Neutrophil (primary cell): ENCODE measurements around the gene SSH2.
"Not testable (repeated sequence)": the region's sequence is repeated elsewhere in the genome, so short reads cannot be mapped to it uniquely, and the experiment has no call there.

Source experiments
- H3K27ac ChIP-seq: fragments of 200-600 bp; sonication (generic); 2 replicates; pipeline ENCODE4 v1.5.1; 2016; ENCODE audit warnings: mild to moderate bottlenecking, moderate library complexity
- H3K27me3 ChIP-seq: fragments of 200-600 bp; sonication (generic); 2 replicates; pipeline ENCODE4 v1.6.0; 2016; ENCODE audit warnings: mild to moderate bottlenecking
- H3K36me3 ChIP-seq: fragments of 200-600 bp; sonication (generic); 2 replicates; pipeline ENCODE4 v1.5.1; 2017
- H3K4me1 ChIP-seq, 2 experiments: fragments of 200-600 bp in 1 of 2; sonication (generic) in 1 of 2; 1 replicate in 1 of 2; 2 replicates in 1 of 2; pipeline versions ENCODE4 v1.5.1 to v1.6.1; 2013 to 2016; ENCODE audit warnings: low read depth in 1 of 2, low read length in 1 of 2, mild to moderate bottlenecking in 1 of 2, moderate library complexity in 1 of 2; ENCODE audit not compliant: control insufficient read depth in 1 of 2, insufficient read depth in 1 of 2
- H3K4me3 ChIP-seq, 2 experiments: fragments of 200-600 bp in 1 of 2; sonication (generic) in 1 of 2; 1 replicate in 1 of 2; 2 replicates in 1 of 2; pipeline ENCODE4 v1.5.1; 2013 to 2016; ENCODE audit warnings: low read depth in 1 of 2, low read length in 1 of 2, mild to moderate bottlenecking in 1 of 2, moderate library complexity in 1 of 2
- H3K9me3 ChIP-seq: fragments of 200-600 bp; sonication (generic); 2 replicates; pipeline ENCODE4 v1.5.1; 2016
- TF ChIP-seq, protein P1 (sequence below): fragments of 200-600 bp; sonication (generic); IDR thresholded peaks from 2 replicates; pipeline ENCODE4 v1.5.1; 2016; ENCODE audit warnings: antibody characterized with exemption

Gene SSH2

DNA sequence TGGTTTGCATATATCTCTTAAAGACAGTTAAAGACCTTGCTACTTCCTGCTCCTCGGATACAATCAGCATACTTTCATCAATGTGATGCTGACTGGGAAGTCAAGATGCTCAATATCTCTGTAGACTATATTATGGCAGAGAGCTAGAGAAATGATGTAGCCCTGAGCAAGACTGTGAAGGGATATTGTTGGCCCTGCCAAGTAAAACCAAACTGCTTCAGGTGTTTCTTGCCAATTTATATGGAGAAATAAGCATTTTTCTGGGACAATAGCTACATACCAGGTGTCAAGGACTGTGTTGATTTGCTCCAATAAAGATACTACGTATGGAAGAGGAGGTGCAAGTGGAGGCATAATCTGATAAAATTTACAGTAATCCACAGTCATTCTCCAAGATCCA lies 6.7 kb upstream of the SSH2 start:
- peaks cover 0 to under 1% of the 10 kb centered on the region in 2 experiments for H3K4me1 ChIP-seq
- H3K36me3 ChIP-seq: no peaks in the 10 kb centered on the region
- H3K27ac ChIP-seq: no peak overlapping the region
- no peaks in the 10 kb centered on the region for H3K9me3 ChIP-seq
- TF ChIP-seq, protein P1, sequence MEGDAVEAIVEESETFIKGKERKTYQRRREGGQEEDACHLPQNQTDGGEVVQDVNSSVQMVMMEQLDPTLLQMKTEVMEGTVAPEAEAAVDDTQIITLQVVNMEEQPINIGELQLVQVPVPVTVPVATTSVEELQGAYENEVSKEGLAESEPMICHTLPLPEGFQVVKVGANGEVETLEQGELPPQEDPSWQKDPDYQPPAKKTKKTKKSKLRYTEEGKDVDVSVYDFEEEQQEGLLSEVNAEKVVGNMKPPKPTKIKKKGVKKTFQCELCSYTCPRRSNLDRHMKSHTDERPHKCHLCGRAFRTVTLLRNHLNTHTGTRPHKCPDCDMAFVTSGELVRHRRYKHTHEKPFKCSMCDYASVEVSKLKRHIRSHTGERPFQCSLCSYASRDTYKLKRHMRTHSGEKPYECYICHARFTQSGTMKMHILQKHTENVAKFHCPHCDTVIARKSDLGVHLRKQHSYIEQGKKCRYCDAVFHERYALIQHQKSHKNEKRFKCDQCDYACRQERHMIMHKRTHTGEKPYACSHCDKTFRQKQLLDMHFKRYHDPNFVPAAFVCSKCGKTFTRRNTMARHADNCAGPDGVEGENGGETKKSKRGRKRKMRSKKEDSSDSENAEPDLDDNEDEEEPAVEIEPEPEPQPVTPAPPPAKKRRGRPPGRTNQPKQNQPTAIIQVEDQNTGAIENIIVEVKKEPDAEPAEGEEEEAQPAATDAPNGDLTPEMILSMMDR: no peak
- H3K4me3 ChIP-seq: no peak overlapping the region
- no peaks in the 10 kb centered on the region for H3K27me3 ChIP-seq

DNA sequence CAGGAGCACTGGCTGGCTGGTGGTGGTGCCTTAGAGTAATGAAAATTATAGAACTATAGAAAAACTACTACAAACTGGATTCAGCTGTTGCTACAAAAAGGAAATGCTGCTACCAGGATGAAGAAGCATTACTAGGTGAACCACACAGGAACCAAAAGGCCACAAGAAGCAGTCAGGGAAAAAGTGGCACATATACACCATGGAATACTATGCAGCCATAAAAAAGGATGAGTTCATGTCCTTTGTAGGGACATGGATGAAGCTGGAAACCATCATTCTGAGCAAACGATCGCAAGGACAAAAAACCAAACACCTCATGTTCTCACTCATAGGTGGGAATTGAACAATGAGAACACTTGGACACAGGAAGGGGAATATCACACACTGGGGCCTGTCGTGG lies 5.9 kb upstream of the SSH2 start:
- not testable (repeated sequence) for H3K27ac ChIP-seq, H3K36me3 ChIP-seq, H3K4me3 ChIP-seq, H3K27me3 ChIP-seq, H3K9me3 ChIP-seq, H3K4me1 ChIP-seq

DNA sequence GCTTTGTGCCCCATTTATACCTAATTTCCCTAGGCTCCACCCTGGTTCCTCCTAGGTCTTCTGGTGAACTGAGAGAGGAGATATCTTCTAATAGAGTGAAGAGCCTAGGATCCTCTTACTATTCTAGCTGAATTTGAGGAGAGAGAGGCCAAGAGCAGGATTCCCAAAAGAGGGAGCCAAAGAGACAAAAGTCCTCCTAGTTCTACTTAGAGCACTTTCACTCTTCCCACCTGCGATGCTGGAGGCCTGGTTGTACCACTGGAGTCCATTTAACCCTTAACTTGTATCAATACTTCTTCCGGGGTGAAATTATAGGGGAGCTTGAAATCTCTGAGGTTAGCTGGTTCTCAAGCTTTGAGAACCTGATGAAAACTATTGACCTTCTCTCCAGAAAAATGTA lies 3.4 kb upstream of the SSH2 start:
- no peak overlapping the region for H3K27ac ChIP-seq
- no peak overlapping the region for H3K4me3 ChIP-seq
- H3K9me3 ChIP-seq: no peaks in the 10 kb centered on the region
- TF ChIP-seq, protein P1: no peak
- H3K27me3 ChIP-seq: no peaks in the 10 kb centered on the region
- no peaks in the 10 kb centered on the region for H3K36me3 ChIP-seq
- H3K4me1 ChIP-seq: peaks cover 23 to 26% of the 10 kb centered on the region in 2 experiments

DNA sequence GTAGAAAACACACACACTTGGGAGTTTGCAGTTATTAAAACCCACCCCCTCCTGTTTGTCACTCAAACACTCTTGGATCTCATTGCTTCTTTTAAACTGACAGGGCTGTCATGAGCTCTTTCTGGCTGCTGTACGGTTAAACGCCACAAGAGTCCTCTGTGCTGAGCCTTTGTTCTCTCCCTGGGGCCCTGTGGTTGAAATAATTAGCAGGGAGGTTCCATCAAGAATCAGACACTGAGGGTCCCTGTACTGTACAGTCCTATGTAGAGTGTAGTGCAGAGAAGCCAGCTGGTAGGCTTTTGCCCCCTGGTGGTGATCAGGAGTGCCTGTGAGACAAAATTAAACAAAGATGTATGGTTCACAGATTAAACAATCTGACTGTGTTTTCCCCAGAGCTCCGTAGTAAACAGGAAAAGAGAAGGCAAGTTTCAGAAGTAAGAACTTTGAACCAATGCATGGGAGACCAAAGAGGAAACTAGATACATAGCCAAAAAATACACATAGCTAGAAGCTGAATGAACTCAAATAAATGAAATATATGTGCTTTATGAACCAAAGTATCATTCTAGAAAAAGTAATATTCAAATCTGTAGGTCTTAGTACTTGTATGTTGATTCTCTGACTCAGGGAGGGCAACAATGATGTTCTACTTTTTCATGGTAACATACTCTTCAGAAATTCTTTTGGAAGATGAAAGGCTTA lies 1.4 kb upstream of the SSH2 start:
- Histone ChIP-seq H3K27ac (peak overlapping the region; percentile 87), H3K4me3 (peak overlapping the region; percentile 85 to 93), H3K36me3 (no peaks in the 10 kb centered on the region), H3K27me3 (no peaks in the 10 kb centered on the region), H3K4me1 (peaks cover 42 to 43% of the 10 kb centered on the region in 2 experiments), H3K9me3 (no peaks in the 10 kb centered on the region)
- TF ChIP-seq, protein P1: peak; percentile 75

DNA sequence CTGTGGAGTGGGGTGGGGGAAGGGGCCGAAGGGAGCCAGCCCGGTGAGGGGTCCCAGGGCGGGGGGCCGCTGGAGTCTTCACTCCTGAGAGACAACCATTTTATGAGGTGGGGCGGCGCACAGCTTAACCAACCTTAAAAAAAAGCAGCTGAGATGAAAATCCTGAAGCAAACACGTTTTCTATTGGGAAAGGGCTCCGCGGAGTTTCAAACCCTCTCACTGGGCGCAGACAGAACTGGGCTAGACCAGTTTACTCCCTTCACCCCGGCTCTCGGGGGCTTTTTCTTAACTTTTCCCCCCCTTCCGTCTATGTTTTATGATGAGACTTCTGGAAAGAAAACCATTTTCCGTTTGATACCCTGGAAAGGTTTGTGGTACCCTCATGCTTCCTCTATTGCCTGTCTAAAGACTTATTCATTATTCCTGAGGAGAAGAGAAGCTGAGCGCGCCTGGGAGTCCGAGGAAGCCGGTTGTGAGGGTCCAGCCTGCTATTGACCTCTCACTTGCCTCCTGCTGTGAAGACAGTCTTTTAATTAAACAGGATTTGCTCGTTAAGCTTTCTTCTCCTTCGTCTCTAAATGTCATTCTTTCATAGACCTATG lies 482 bp upstream of the SSH2 start:
- TF ChIP-seq, protein P1: no peak
- peak overlapping the region; percentile 87 for H3K27ac ChIP-seq
- no peaks in the 10 kb centered on the region for H3K27me3 ChIP-seq
- H3K9me3 ChIP-seq: no peaks in the 10 kb centered on the region
- H3K36me3 ChIP-seq: no peaks in the 10 kb centered on the region
- peak overlapping the region; percentile 85 to 93 for H3K4me3 ChIP-seq
- peaks cover 42 to 44% of the 10 kb centered on the region in 2 experiments for H3K4me1 ChIP-seq

DNA sequence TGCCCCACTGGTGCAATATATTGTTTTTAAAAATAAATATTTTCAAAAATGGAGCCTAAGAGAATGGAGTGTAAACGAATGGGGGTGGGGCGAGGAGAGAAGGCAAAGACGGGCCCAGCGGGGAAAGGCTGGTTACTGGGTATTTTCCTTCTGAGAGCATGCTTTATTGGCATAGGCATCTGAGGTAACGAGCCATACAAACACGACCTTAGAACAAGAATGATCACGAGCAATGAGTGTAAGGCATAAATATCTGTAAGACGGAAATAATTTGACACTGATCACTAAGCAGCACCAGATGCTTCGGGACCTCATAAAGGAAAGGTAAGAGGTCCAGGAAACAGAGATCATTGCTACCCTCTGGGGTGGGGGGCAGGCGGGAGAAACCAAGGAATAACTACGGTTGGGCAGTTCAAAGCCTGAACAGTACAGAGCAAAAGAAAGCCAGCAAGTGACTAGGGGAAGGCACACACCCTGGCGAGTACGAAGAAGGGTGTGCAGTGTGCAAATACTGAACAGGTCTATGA lies 959 bp downstream of the SSH2 start:
- no peaks in the 10 kb centered on the region for H3K36me3 ChIP-seq
- TF ChIP-seq, protein P1: no peak
- H3K27ac ChIP-seq: peak overlapping the region; percentile 87
- no peaks in the 10 kb centered on the region for H3K27me3 ChIP-seq
- H3K4me3 ChIP-seq: peak overlapping the region; percentile 85 to 93
- no peaks in the 10 kb centered on the region for H3K9me3 ChIP-seq
- peaks cover 53 to 56% of the 10 kb centered on the region in 2 experiments for H3K4me1 ChIP-seq
